GM21515 (cell line): ENCODE results near the gene MVD.

Source experiments
- ATAC-seq: cut with Tn5 transposase; IDR thresholded peaks from one replicate; pipeline ENCODE4 v1.9.1; 2021; ENCODE audit not compliant: unreplicated experiment

The MVD gene

GRCh38 chr16:88697831-88698615 lies 35.1 kb upstream of the MVD start:
- ATAC-seq = no peak

DNA sequence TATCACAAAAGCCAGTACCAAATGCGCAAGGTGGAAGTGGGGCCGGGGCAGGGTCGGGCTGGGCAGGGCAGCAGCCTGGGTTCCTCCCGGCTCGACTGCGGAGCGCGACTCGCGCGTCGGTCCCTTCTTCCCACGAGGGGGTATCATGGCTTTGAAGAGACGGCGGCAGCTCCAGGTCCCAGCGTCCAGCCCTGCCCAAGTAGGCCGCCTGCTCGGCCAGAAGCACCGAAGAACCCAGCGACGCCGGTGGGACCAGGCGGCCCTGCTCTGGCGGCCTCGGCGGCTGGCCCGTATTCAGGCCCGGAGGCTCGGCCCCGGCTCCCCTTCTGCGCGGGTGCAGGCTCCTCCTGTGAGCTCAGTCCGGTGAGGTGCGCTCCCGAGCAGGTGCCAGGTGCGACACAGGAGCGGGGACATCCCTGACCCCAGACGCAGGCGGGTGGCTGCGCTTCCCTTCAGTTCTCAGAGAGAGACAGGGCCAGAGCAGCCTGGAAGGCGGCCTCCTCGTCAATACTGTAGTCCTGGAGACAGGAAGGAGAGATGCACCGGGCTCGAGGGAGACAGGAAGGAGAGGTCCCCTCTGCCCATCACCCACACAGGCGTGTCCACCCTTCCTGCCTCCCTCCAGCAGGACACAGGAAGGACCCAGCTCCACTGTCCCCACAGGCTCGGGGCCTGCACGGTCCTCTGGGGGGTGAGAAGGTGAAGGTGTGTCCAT lies 34.4 kb upstream of the MVD start:
- no peak for ATAC-seq

DNA sequence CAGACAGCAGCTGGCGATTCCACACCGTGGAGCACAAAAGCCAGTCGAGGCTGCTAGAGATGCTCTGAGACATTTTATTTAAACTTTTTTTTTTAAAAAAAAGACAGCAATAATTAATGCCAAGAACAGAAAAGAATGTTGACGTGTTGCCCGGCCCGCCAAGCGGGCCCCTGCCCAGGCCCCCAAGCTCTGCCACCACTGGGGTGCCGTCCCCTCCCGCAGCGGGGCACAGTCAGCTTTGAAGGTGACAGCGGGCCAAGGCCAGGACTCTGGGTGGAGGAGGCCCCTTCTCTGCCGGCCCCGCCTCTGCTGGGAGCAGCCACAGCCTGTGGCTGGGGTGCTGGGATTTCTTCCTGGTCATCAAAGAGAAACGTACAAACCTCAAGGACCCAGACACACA lies 33.5 kb upstream of the MVD start:
- ATAC-seq = no peak

DNA sequence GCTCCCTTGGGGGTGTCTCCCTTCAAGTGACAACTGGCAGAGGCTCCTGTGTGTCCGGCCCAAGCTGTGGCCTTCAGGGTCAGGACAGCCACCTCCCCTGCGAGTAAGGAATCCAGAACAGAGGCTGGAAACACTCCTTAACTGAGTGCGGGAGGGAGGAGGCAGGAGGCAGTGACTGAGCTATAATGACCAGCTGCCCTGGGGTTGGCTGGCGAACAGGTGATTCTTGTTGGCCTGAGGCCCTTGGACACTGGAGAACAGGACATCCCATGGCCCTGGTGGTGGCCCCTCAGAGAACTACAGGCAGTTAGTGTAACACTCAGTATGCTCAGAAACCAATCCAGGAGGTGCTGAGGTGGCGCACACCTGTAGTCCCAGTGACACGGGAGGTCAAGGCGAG lies 32.9 kb upstream of the MVD start:
- no peak for ATAC-seq

- no peak for ATAC-seq
These were observed 32.3 kb upstream of the MVD start for GRCh38 chr16:88695218-88695617.

- no peak for ATAC-seq
These were observed 31.6 kb upstream of the MVD start for GRCh38 chr16:88694221-88695087.

DNA sequence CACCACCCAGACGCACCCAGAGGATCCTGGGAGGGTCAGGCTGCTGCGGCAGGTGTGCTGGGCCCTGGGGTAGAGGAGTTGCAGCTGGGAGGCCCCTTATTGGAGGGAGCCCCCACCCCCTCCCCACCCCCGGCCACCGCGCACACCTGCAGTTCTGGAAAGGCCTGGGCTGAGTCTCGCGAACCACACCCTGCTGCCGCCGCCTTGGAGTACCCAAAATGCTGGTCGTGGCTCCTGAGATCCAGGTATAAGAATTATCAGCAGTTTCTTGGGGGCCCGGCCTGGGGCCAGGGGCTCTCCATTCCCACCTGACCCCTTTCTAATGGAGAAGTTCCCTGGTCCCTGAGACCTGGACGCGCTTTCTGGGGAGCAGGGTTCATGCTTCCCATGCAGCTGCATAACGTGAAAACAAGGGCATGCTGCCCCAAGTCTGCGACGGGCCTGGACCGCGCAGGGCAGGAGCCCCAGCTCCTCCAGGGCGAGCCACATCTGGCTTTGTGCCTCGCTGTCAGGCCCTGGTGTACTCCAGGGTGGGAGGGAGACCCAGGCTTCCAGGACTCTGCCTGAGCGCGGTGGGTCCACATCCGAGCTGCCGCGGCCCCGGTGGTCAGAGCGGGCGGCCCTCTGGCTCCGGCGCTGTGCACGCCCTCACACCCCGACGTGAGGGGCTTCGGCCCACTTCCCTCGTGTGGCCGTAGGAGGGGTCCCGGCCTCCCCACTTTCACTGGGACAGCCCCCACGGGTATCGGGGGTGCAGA lies 30.7 kb upstream of the MVD start:
- ATAC-seq = no peak

DNA sequence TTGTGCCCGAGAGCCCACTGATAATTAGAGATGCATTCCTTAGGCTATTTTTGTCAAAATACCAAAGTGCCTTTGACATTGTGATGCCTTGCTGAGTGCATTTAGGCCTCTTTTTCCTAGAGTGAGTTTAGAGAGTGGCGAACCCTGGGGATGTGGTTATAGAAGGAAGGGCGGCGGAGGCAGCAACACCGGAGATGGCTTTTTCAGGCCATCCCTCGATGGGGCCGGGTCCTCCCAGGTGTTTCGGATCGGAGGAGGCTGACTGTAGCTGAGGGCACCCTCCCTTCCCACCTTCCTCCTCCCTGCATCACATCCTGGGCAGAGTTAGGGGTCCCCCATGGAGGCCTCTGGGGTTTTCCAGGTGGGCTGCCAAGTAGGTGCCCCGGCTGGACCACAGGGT lies 30.0 kb upstream of the MVD start:
- ATAC-seq = no peak

DNA sequence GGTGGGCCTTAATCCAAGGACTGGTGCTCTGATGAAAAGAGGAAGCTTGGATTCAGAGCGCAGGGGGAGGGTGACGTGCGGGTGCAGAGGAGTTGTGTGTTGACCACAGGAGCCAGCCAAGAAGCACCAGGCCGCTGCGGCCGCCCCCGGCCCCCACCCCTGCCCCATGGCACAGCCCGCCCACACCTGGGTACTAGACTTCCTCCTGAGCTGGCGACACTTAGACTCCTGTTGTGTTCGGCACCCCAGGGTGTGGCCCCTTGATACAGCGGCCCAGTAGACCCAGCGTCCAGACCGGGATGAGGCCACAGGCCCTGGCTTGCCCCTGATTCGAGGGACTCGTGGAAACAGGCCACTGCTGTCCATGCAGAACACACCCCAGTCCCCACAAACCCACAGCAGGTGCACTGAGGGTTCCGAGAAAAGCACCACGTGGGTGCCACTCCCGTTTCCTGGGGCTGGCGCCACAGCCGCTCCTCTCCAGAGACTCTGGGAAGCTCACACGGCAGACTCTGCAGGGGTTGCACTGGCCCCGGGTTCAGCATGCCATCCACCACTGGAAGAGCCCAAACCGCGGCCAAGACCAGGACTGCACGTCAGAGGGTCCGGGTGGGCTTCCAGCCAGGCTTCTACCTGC lies 29.2 kb upstream of the MVD start:
- ATAC-seq = no peak

DNA sequence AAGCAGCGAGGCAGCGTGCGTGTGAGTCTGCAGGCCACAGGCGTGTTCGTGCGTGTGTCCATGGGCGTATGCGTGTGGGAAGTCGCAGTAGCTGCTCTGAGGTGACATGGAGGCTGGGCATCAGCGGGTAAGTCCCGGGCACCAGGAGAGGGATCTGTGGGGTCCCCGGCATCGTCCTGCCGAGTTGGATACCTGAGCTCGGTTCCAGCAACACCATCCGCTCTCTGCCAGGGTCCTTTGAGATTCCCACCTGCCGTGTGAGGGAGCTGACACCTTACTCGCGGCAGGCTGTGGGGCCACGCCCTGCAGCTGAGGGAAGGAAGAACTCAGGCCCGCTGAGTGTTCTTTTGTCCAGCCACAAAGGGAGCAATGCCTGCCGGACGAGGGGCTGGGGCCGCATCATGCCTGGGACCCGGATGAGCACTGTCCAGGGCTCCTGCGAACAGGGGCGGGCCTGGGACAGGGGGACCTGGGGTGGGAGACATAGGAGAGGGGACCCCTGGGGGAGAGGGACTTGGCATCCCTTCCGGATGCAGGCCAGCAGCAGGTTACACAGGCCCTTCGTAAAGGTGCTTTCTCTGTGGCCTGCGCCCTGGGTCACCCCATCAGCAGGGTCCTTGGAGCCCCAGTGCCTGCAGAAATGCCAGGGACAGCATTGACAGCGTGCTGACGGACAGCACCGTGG lies 28.4 kb upstream of the MVD start:
- ATAC-seq = no peak

- ATAC-seq = no peak
These were observed 27.6 kb upstream of the MVD start for GRCh38 chr16:88690341-88691128.

GRCh38 chr16:88688013-88688778 lies 25.3 kb upstream of the MVD start:
- ATAC-seq = no peak

DNA sequence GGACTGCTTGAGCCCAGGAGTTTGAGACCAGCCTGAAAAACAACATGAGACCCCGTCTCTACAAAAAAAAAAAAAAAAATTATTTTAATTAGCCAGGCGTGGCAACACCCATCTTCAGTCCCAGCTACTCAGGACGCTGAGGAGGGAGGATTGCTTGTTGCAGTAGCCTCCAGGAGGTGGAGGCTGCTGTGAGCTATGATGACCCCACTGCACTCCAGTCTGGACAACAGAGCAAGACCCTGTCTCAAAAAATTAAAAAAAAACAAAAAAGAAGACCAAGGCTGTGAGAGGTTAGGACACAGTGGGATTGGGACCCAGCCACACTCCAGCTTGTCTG lies 24.8 kb upstream of the MVD start:
- no peak for ATAC-seq

DNA sequence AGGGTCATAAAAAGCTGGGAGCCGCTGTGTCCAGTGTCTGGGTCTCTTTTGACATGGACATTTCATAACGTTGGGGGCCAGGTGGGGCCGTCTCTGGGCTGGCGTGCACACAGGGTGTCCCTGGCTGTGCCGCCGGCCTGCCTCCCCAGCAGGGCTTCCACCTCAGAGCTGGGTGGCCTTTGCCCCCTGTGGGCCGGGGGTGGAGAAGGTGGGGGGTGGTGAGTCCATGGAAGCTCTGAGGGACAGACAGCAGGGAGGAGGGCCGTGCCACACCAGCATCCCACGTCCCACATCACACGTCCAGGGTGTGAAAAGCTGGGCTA lies 24.3 kb upstream of the MVD start:
- no peak for ATAC-seq

GRCh38 chr16:88686439-88687253 lies 23.8 kb upstream of the MVD start, which contains the start of gene SNAI3:
TSS of gene SNAI3 (minus strand) at chr16:88686507. CDS start at chr16:88686406, 101 bp downstream.
- peak; percentile 72 for ATAC-seq

DNA sequence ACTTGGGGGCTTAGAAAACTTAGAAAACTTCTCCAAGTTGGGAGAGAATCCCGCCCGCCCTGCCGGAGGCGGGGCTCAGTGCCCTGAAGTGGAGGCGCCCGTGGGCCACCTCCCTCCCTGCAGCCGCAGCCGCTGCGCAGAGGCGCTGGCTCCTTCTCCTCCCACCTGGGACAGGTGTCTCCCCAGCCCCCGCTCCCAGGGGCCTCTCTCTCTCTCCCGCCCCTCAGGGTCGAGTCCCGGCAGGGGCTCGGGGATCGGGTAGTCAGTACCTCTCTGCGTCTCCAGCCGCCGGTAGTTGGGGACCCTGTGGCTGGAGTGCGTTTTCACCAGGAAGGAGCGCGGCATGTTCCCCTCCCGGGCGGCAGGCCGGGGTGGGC lies 23.2 kb upstream of the MVD start:
- peak; percentile 14 for ATAC-seq

- ATAC-seq = no peak
These were observed 22.5 kb upstream of the MVD start for GRCh38 chr16:88685156-88686061.
